ENCODE results near the gene PIK3IP1.

PIK3IP1 gene

GRCh38 chr22:31308181-31308580 is 15.9 kb upstream of the PIK3IP1 start:
- DNase-seq (ENCODE audit: low read depth): no peak

DNA sequence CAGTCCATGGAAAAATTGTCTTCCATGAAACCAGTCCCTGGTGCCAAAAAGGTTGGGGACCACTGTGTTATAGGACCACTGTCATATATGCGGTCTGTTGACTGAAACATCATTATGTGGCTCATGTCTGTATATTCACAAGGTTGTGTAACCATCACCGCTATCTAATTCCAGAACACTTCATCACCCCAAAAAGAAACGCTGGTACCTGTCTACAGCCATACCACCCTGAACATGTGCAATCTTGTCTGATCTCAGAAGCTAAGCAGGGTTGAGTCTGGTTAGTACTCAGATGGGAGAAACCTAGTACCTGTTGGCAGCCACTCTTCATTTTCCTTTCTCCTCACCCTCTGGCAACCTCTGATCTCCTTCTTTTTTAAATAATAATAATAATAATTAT is 12.9 kb upstream of the PIK3IP1 start:
- no peak for DNase-seq (ENCODE audit: low read depth)

DNA sequence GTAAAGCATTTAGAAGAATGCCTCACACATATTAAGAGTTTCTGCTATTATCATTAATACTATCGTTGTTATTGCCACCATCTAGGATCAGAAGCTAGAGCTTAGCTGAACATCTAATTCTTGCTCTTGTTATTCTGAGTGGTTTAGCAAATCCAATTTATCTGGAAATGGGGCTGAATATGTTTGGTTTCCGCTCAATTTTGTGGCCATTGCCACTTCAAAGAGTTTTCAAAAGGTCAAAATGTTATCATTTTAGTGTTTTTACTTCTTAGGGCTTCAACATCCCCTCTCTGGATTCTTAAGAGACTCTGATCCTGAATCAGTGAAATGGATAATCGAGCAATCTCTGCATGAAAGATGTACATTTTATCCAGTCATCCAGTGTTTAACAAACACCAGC is 10.2 kb upstream of the PIK3IP1 start:
- DNase-seq (ENCODE audit: low read depth): no peak

DNA sequence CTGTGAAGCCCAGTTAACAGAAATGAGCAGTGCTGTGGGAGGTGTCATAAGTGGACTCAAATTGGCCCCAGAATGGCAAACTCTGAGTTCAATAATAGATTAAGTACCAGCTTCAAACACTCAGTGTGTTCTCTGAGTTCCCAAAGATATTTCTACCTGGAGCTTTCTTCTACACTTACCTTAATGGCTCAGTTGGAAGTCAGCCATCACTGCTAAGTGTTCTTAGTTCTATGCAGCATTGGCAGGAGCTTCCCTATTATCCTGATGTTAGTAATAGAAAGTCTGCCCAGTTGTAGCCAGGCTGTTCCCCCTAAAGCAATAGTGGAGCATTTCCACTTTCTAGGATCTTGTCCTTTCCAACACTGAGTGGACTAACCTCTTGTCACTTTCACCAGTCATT is 9.7 kb upstream of the PIK3IP1 start:
- no peak for DNase-seq (ENCODE audit: low read depth)

- no peak for DNase-seq (ENCODE audit: low read depth)
These were observed 8.6 kb upstream of the PIK3IP1 start for GRCh38 chr22:31300896-31301295.

- DNase-seq (ENCODE audit: low read depth): no peak
These were observed 3.8 kb upstream of the PIK3IP1 start for GRCh38 chr22:31295831-31296657.

- DNase-seq (ENCODE audit: low read depth): no peak
These were observed 3.1 kb upstream of the PIK3IP1 start for GRCh38 chr22:31295360-31295759.

- DNase-seq (ENCODE audit: low read depth): no peak
These were observed 630 bp downstream of the PIK3IP1 start for GRCh38 chr22:31291481-31292235.

DNA sequence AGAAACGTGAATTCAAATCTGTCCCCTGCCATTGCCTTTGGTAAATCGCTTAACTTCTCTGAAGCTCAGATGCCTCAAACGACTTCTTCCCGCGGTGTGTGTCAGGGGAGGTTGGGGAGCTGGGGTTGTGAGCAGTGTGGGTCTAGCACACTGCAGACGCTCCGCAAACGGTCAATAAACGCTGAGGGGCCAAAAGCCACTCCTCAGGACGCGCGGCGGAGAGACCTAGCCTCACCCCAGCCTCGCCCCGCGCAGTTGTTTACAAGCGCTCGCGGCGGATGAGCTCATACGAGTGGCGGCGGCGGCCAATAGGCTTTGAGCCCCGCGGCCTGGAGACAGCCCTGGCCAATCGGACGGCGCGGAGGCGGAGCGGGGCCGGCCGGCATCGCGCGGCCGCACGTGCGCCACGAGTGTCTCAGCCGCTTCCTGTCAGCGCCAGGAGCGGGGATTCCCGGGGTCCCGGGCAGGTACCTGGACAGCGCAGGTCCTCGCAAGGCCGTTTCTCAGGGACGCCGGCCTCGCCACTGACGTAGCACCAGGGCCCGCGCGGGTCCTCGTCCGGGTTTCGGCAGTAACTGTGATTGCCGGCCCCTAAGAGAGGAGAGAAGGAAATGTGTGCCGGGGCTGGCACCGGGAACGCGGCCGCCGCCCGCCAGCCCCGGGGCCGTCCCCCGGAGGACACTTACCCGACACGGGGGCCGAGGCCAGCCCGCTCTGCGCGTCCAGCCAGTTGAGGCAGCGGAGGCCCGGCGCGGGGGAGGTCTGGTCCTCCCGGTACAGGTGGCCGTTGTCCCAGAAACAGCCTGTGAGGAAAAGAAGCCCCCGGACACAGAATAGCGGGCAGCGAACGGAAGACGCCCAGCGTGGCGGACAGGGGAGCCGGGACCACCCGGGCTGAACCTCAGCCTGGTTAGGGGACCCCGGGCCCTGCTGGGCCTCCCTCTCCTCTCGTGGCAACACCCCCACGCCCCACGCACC is 1.5 kb downstream of the PIK3IP1 start:
- peak; percentile 84 for DNase-seq (ENCODE audit: low read depth)

- DNase-seq (ENCODE audit: low read depth): no peak
These were observed 2.9 kb downstream of the PIK3IP1 start for GRCh38 chr22:31289344-31289743.

GRCh38 chr22:31288496-31289240 is 3.6 kb downstream of the PIK3IP1 start:
- no peak for DNase-seq (ENCODE audit: low read depth)

GRCh38 chr22:31287818-31288495 is 4.3 kb downstream of the PIK3IP1 start:
- no peak for DNase-seq (ENCODE audit: low read depth)

DNA sequence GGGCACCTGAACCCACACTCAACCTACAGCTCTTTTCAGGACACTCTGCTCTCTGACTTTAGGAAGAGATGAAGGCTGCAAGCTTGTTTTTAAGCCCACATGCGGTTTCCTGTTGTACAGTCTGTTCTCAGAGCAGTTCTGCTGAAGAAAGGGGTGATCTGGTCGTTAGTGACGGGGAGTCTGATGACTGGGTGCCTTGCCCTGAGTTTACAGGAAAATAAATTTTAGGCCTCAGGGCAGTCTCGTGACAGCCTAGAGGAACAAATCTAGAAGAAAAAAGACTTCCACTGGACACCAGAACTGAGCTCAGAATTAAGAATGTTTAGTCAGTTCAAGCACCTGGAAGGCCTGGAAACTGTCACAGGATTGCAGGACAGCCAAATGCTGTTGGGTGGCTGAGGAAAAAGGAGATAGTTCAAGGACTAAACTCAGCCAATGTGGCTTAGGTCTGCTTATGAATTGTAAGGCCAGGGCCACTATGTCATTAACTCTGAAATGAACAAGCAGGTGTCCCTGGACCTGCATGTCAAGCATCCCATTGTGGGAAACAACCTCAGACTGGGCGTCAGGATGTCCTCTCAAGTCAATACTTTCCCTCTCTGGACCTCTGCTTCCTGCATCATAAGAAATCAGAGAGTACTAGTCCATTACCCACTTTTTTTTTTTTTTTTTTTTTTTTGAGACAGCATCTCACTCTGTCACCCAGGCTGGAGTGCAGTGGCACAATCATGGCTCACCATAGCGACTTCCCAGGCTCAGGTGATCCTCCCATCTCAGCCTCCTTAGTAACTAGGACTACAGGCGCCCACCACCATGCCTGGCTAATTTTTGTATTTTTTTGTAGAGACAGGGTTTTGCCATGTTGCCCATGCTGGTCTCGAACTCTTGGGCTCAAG is 5.7 kb downstream of the PIK3IP1 start:
- no peak for DNase-seq (ENCODE audit: low read depth)

- no peak for DNase-seq (ENCODE audit: low read depth)
These were observed 7.8 kb downstream of the PIK3IP1 start for GRCh38 chr22:31284281-31285155.

- no peak for DNase-seq (ENCODE audit: low read depth)
These were observed 9.4 kb downstream of the PIK3IP1 start for GRCh38 chr22:31282748-31283468.

DNA sequence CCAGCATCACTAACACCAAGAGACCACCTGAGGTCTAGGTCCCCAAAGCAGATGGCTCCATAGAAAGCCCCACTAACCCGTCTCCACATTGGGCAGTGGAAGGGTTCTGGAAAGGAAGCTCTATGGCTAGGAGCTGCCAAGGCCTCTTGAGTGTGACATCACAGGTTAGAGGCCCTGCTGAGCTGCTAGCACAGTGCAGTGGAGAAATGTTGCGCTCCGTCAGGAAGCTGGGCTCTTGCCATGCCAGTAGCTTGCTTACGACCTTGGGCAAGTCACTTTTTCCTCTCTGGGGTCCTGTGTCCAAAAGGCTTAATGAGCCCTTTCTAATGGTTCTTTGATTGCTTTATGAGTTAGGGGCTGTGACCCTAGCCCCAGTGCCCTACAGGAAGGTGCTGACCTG is 10.6 kb downstream of the PIK3IP1 start:
- no peak for DNase-seq (ENCODE audit: low read depth)

GRCh38 chr22:31279821-31280505 is 12.3 kb downstream of the PIK3IP1 start:
- no peak for DNase-seq (ENCODE audit: low read depth)

GRCh38 chr22:31279327-31279669 is 13.0 kb downstream of the PIK3IP1 start:
- DNase-seq (ENCODE audit: low read depth): no peak
